GM06990 (cell line): Measurements from ENCODE around the gene NTN1.
A peak's percentile ranks its signal among the peaks of the same experiment; 100 is the strongest.

Experiments
- DNase-seq: peaks from one replicate; pipeline ENCODE4 v3.0.0-alpha.2; 2011; ENCODE audit not compliant: insufficient read length; ENCODE audit errors: extremely low read depth
- H3K27me3 ChIP-seq: replicated peaks from 2 replicates; pipeline ENCODE4 v1.6.0; 2011; ENCODE audit warnings: low read length; ENCODE audit not compliant: control insufficient read depth, insufficient read depth
- H3K36me3 ChIP-seq: 2 replicates; pipeline ENCODE4 v1.5.1; 2011; ENCODE audit warnings: low read length; ENCODE audit not compliant: control insufficient read depth, insufficient read depth
- H3K4me3 ChIP-seq: replicated peaks from 2 replicates; pipeline ENCODE4 v1.5.1; 2011; ENCODE audit warnings: low read depth, mild to moderate bottlenecking, control low read depth, low read length
- TF ChIP-seq, protein P1 (sequence below): IDR thresholded peaks from 2 replicates; pipeline ENCODE4 v1.5.1; 2011; ENCODE audit warnings: low read length, control low read depth, mild to moderate bottlenecking, inconsistent platforms; ENCODE audit not compliant: insufficient read depth, poor library complexity, severe bottlenecking

The NTN1 gene

DNA sequence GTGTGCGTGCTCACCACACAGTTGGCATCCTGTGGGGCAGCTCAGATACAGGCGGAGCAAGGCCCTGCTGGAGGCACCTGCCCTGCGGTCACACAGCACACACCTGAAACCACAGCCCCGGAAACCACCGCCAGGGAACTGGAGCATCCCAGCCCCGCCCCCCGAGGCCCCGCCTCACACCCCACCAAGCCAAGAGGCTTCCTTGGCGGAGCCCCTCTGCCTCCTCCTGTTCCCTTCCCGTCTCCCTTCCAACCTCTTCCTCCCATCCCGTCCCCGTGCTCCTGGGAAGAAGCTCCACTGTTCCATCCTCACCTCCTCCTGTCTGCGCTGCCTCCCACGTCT is 205.5 kb downstream of the NTN1 start:
- no peak overlapping the region for H3K4me3 ChIP-seq
- no peaks in the 10 kb centered on the region for H3K36me3 ChIP-seq
- TF ChIP-seq, protein P1, sequence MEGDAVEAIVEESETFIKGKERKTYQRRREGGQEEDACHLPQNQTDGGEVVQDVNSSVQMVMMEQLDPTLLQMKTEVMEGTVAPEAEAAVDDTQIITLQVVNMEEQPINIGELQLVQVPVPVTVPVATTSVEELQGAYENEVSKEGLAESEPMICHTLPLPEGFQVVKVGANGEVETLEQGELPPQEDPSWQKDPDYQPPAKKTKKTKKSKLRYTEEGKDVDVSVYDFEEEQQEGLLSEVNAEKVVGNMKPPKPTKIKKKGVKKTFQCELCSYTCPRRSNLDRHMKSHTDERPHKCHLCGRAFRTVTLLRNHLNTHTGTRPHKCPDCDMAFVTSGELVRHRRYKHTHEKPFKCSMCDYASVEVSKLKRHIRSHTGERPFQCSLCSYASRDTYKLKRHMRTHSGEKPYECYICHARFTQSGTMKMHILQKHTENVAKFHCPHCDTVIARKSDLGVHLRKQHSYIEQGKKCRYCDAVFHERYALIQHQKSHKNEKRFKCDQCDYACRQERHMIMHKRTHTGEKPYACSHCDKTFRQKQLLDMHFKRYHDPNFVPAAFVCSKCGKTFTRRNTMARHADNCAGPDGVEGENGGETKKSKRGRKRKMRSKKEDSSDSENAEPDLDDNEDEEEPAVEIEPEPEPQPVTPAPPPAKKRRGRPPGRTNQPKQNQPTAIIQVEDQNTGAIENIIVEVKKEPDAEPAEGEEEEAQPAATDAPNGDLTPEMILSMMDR, result no peak
- DNase-seq, result peak; percentile 54
- H3K27me3 ChIP-seq, result no peaks in the 10 kb centered on the region; the same call in 1 of the 2 replicates

DNA sequence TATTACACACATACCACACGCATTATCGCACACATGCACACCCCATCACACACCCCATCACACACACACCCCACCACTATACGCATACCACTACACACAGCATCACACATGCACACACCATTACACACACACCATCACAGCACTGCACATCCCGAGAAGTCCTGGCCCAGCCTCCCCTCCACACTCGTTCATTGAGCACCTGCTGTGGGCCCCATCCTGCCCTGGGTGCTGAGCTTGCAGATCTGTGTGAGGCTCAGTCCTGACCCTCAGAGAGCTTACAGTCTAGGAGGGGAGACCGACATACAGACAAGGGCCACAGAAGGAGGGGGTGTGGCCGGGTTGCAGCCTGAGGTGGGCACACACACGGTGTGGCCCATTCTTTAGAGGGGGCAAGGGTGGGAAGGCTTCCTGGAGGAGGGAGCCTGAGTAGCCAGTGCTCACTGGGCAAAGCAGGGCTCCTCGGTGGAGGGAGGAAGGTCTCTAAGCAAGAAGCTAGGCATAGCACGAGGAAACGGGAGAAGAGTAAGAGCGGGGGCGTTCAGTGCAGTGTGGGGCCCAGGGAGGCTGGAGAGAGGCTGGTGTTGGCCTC is 206.6 kb downstream of the NTN1 start:
- no peak overlapping the region for H3K4me3 ChIP-seq
- TF ChIP-seq, protein P1, result no peak
- DNase-seq, result no peak
- H3K27me3 ChIP-seq, result no peaks in the 10 kb centered on the region; the same call in none of the 2 replicates
- H3K36me3 ChIP-seq, result no peaks in the 10 kb centered on the region

DNA sequence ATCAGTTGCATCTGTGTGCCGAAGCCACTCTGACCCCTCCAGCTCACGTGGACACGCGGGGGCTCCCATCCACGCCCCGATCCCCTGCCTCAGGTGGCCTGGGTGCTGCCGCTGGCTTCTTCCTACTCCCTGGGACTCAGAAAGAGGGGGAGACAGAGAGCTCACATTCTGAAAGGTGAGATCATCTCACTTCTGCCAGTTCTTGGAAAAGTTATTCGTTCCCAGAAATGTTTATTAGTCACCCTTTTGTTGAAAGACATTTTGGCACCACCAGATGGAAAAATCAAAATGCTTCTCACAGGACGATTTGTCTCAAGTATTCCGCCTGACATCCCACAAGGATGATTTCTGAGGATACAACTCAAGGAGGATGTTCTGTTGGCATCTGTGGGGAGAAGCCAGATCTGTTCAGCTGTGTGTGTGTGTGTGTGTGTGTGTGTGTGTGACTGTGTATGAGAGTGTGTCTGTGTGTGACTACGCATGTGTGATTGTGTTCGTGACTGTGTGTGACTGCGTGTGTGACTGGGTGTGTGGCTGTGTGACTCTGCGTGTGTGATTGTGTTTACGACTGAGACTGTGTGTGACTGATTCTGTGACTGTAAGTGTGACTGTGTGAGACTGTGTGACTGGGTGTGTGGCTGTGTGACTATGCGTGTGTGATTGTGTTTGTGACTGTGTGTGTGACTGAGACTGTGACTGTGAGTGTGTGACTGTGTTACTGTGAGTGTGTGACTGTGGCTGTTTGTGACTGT is 207.3 kb downstream of the NTN1 start:
- TF ChIP-seq, protein P1, result no peak
- no peak for DNase-seq
- H3K4me3 ChIP-seq, result no peak overlapping the region

DNA sequence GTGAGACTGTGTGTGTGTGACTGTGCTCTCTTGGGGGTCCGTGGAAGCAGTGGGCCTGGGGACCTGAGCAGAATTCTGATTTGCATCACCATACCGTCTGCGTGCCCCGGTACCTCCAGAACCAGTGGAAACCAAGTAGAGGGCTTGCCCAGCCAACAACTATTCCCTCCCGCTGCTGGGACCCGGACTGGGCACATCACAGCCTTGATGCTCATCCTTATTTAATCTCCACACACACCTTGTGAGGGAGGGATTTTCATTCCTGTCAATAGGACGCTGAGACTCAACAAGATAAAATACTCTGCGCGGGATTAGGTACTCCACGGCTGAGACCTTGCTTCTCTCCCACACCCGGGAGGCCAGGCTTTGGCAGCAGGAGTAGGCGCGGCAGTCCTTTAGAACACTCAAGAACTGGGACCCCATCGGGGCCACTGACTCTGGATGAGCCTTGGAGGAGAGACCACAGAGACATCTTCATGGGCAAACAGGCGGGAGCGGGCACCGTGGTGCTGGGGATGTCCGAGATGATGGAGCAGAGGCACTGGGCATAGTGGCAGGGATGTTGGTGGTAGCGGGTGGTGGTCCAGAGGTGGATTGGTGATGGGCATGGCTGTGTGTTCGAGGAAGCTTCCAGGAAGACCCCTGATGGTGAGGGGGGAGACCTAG is 208.0 kb downstream of the NTN1 start:
- TF ChIP-seq, protein P1, result no peak
- no peak overlapping the region for H3K4me3 ChIP-seq
- peaks cover 4% of the 10 kb centered on the region for H3K27me3 ChIP-seq
- no peaks in the 10 kb centered on the region for H3K36me3 ChIP-seq
- no peak for DNase-seq

More for the DNA sequence above, 207.3 kb downstream of the NTN1 start:
- Histone ChIP-seq H3K36me3 (no peaks in the 10 kb centered on the region), H3K27me3 (peaks cover 2% of the 10 kb centered on the region)

DNA sequence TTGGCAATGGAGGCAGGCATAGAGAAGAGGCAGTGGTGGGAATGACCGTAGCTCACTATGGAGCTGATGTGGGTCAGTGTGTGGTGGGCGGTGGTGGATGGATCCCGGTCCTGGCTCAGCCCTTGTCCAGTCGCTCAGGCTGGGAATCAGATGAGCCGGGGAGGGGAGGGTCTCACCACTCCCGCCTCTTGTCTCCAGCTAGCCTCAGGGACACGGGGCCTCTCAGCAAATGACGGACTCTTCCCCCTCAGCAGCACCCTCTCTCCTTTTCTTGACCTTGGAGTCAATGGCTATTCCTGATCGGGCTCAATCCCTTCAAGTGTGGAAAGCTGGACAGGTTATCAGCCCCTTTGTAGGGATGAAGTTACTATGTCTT is 208.5 kb downstream of the NTN1 start:
- Histone ChIP-seq H3K27me3 (peaks cover 4% of the 10 kb centered on the region), H3K4me3 (no peak overlapping the region), H3K36me3 (no peaks in the 10 kb centered on the region)
- no peak for DNase-seq
- TF ChIP-seq, protein P1, result no peak
